Esophagus squamous epithelium (tissue), 5 donors: Measurements from ENCODE around the gene ZNF385D. TPM values are rescaled to one million over a fixed set of nuclear protein-coding genes. Genes with fewer than 3 reads are reported as not detected.

Source experiments
- DNase-seq: peaks from one replicate; lab custom pipeline; 2025; lab: John Stamatoyannopoulos, UW
- H3K27ac ChIP-seq, 4 donors: fragments of 200-600 bp; sonication (generic); one replicate each; pipeline ENCODE4 v1.5.1; 2016 to 2019; ENCODE audit warnings: mild to moderate bottlenecking in 1 of 4
- H3K27me3 ChIP-seq, 4 donors: fragments of 200-600 bp; sonication (generic); 1 replicate in 3 of 4; 2 replicates in 1 of 4; pipeline versions ENCODE4 v1.5.1 to v1.6.0; 2017 to 2021; ENCODE audit warnings: antibody characterized with exemption in 1 of 4
- H3K36me3 ChIP-seq, 3 donors: fragments of 200-600 bp; sonication (generic); one replicate each; pipeline ENCODE4 v1.5.1; 2016 to 2019
- H3K4me1 ChIP-seq, 3 donors: fragments of 200-600 bp; sonication (generic); one replicate each; pipeline ENCODE4 v1.5.1; 2017 to 2019
- H3K4me3 ChIP-seq, 4 donors: fragments of 200-600 bp; sonication (generic); 1 replicate in 3 of 4; 2 replicates in 1 of 4; pipeline ENCODE4 v1.5.1; 2016 to 2019; ENCODE audit warnings: mild to moderate bottlenecking in 2 of 4, moderate library complexity in 1 of 4
- H3K9me3 ChIP-seq, 3 donors: fragments of 200-600 bp; sonication (generic); one replicate each; pipeline ENCODE4 v1.5.1; 2016 to 2019
- CTCF ChIP-seq, 6 experiments: fragments of 450-650 bp in 4 of 6; fragments of 200-600 bp in 2 of 6; sonication (generic) in 2 of 6; IDR thresholded peaks; one replicate each; pipeline ENCODE4 v1.5.1; 2016 to 2019; ENCODE audit warnings: antibody characterized with exemption in 6 of 6, mild to moderate bottlenecking in 4 of 6, moderate library complexity in 4 of 6
- POLR2A ChIP-seq, 4 donors: fragments of 450-650 bp; IDR thresholded peaks; one replicate each; pipeline ENCODE4 v1.6.1; 2017; ENCODE audit warnings: antibody characterized with exemption in 4 of 4, mild to moderate bottlenecking in 4 of 4, moderate library complexity in 3 of 4
- WGBS, 2 donors: methylation state at CpG; one replicate each; pipeline ENCODE4 v1.1.5; 2018; 5-methylcytosine and 5-hydroxymethylcytosine counted together
- intact Hi-C: fragments of 100-400 bp; cut with DNase I; formaldehyde crosslinking; loops from one replicate; pipeline ENCODE4 v1.15.0; 2022
- total RNA-seq, 4 donors: library from RNA; depleted of rRNA; stranded (reverse); fragments of >200 nt; gene quantifications; one replicate each; pipeline ENCODE4 v1.1.0, GENCODE V29; 2016
- donor health status: DM: yes; HTN: yes; CAD: no.

Gene ZNF385D
- total RNA-seq, 4 donors from 2014 or later = 0.04 to 3.4 (median 0.50) TPM

DNA sequence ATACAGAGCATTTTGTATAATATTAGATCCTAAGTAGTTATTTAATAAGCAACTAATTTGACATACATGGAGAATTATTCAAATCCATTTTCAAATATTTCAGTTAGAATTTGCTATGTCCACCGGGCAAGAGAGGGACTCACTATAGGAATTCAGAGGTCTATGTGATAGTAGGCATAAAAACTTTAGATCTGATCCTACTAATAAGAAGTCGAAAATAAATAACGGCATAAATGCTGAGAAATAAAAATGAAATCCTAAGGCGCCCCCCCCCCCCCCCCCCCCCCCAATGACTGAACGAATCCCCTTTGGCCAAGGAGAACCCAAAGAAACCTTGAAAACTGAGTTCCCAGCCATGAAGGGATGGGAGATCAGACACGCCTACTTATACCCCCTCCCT lies 80.6 kb downstream of the ZNF385D start:
- Histone ChIP-seq H3K4me1 (no peaks in the 10 kb centered on the region), H3K4me3 (no peak overlapping the region), H3K36me3 (no peaks in the 10 kb centered on the region), H3K27ac (no peak overlapping the region), H3K27me3 (no peaks in the 10 kb centered on the region), H3K9me3 (no peaks in the 10 kb centered on the region)
- TF ChIP-seq POLR2A (IDR thresholded peaks at IDR 0.05) (no peak), CTCF (IDR thresholded peaks at IDR 0.05) (no peak)
- intact Hi-C loops = no loop called here
- 68 to 82% methylated on average over 5 of the region's 6 CpGs for WGBS, 2 donors
- no peak for DNase-seq

GRCh38 chr3:21668012-21668411 lies 83.0 kb downstream of the ZNF385D start:
- Histone ChIP-seq H3K27ac (no peak overlapping the region), H3K4me3 (no peak overlapping the region), H3K4me1 (no peaks in the 10 kb centered on the region), H3K9me3 (no peaks in the 10 kb centered on the region), H3K36me3 (no peaks in the 10 kb centered on the region), H3K27me3 (no peaks in the 10 kb centered on the region)
- no peak for DNase-seq
- intact Hi-C loops = no loop called here
- 45 to 67% methylated on average over 1 of the region's 1 CpG for WGBS, 2 donors
- TF ChIP-seq CTCF (IDR thresholded peaks at IDR 0.05) (no peak), POLR2A (IDR thresholded peaks at IDR 0.05) (no peak)

DNA sequence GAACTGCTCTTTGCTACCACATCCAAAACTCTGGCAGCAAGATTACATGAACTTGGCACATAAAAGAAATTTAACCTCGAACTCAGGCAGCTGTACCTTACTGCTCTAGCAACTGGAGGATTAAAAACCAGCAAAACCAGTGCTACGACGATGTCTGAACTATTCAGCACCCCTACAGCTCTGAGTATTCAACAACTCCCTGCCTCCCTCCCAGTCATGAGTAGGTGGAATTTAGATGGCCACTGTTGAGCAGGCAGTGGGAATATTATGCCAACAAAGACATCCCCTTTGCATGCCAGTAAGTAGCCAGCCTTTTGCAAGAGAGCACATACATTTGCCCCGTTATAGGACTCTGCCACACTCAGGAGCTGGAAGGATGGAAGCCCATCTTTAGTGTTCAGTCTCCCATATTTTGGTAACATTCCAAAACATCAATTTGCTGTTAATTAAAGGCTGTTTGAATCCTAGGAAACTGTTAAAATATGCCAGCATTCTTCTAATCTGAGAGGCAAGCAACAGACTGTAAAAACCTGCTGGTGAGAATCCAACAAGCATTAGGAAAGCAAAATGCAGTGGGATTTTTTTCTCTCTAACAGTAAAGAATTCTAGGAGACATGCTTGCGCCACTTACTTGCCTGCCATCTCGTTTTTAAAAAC lies 85.4 kb downstream of the ZNF385D start:
- no peaks in the 10 kb centered on the region for H3K27me3 ChIP-seq
- DNase-seq = no peak
- 18 to 30% methylated on average over 6 of the region's 6 CpGs for WGBS, 2 donors
- no peaks in the 10 kb centered on the region for H3K36me3 ChIP-seq
- intact Hi-C loops = no loop called here
- TF ChIP-seq POLR2A (IDR thresholded peaks at IDR 0.05) (no peak), CTCF (IDR thresholded peaks at IDR 0.05) (no peak)
- no peaks in the 10 kb centered on the region for H3K4me1 ChIP-seq
- no peak overlapping the region for H3K27ac ChIP-seq
- H3K4me3 ChIP-seq = no peak overlapping the region
- H3K9me3 ChIP-seq = no peaks in the 10 kb centered on the region

DNA sequence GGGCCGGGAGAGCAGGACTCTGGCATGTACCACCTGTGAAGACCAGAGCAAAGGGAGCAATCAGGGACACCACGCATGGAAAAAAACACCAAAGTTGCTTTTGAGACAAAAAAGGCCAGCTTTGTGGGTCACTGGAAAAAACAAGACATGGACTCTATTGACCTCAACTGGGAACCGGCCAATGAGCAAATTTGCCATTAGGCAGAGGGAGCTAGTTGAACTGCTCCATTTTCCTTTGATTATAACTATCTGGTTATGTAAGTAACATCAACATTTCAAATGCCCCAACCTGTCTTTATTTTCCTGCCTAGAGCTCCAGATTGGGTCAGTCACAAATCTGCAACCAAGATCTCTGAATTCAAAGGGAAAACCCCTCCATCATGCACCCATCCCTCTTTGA lies 86.0 kb downstream of the ZNF385D start:
- WGBS, 2 donors = 69 to 78% methylated on average over 3 of the region's 3 CpGs
- DNase-seq = no peak

GRCh38 chr3:21662403-21662802 lies 88.6 kb downstream of the ZNF385D start:
- Histone ChIP-seq H3K27me3 (no peaks in the 10 kb centered on the region), H3K27ac (no peak overlapping the region), H3K4me3 (no peak overlapping the region), H3K9me3 (no peaks in the 10 kb centered on the region), H3K36me3 (no peaks in the 10 kb centered on the region), H3K4me1 (no peaks in the 10 kb centered on the region)
- 78 to 81% methylated on average over 2 of the region's 2 CpGs for WGBS, 2 donors
- TF ChIP-seq POLR2A (IDR thresholded peaks at IDR 0.05) (no peak), CTCF (IDR thresholded peaks at IDR 0.05) (no peak)
- intact Hi-C loops = no loop called here
- no peak for DNase-seq

More for the DNA sequence above, 86.0 kb downstream of the ZNF385D start:
- intact Hi-C loops = no loop called here
- H3K27ac ChIP-seq = no peak overlapping the region
- TF ChIP-seq CTCF (IDR thresholded peaks at IDR 0.05) (no peak), POLR2A (IDR thresholded peaks at IDR 0.05) (no peak)
- no peaks in the 10 kb centered on the region for H3K27me3 ChIP-seq
- H3K4me1 ChIP-seq = no peaks in the 10 kb centered on the region
- H3K9me3 ChIP-seq = no peaks in the 10 kb centered on the region
- H3K4me3 ChIP-seq = no peak overlapping the region
- H3K36me3 ChIP-seq = no peaks in the 10 kb centered on the region
